HG02870 (cell line): ENCODE measurements around the gene TUT1.
"Not testable (repeated sequence)": the region's sequence is repeated elsewhere in the genome, so short reads cannot be mapped to it uniquely, and the experiment has no call there.

ENCODE experiments used
- ATAC-seq: cut with Tn5 transposase; IDR thresholded peaks from one replicate; pipeline ENCODE4 v1.9.1; 2021; ENCODE audit warnings: mild to moderate bottlenecking, moderate library complexity; ENCODE audit not compliant: unreplicated experiment

Gene TUT1, protein sequence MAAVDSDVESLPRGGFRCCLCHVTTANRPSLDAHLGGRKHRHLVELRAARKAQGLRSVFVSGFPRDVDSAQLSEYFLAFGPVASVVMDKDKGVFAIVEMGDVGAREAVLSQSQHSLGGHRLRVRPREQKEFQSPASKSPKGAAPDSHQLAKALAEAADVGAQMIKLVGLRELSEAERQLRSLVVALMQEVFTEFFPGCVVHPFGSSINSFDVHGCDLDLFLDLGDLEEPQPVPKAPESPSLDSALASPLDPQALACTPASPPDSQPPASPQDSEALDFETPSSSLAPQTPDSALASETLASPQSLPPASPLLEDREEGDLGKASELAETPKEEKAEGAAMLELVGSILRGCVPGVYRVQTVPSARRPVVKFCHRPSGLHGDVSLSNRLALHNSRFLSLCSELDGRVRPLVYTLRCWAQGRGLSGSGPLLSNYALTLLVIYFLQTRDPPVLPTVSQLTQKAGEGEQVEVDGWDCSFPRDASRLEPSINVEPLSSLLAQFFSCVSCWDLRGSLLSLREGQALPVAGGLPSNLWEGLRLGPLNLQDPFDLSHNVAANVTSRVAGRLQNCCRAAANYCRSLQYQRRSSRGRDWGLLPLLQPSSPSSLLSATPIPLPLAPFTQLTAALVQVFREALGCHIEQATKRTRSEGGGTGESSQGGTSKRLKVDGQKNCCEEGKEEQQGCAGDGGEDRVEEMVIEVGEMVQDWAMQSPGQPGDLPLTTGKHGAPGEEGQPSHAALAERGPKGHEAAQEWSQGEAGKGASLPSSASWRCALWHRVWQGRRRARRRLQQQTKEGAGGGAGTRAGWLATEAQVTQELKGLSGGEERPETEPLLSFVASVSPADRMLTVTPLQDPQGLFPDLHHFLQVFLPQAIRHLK

DNA sequence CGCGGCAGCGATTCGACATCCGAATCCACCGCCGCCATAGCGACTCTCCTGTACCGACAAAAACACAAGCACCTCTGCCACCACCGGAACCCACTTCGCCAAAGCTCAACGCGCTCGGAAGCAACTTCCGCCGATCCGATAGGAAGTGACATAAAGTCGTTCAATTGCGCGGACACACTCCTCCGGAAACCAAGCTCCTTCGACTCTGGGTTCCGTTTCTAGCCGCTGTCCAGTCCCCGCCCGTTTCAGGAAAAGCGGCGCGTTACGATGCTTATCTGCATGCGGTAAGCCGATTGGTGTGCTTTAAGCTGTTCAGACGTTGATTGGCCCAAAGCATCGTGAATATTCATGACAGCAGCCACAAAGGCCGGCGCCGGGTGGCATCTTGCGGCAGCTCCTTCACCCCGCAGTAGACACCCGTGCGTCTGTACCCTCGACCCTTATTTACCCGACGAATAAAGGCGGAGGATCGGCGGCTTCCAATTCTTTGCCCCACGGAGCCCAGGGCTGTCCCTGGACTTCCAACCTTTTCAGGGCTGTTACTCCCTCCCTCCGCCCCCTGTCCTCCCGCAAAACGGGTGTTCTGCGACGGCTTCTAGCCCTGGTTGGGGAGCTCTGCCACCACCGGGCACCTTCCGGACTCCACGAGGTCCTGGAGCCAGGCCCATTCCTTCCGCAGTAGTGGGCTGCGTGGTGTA, at the start of gene TUT1:
TUT1 (minus strand) TSS at position 76 of the 698 bp plus-strand sequence; CDS start at position 38, 38 bp downstream.
- ATAC-seq = peak; percentile 89

DNA sequence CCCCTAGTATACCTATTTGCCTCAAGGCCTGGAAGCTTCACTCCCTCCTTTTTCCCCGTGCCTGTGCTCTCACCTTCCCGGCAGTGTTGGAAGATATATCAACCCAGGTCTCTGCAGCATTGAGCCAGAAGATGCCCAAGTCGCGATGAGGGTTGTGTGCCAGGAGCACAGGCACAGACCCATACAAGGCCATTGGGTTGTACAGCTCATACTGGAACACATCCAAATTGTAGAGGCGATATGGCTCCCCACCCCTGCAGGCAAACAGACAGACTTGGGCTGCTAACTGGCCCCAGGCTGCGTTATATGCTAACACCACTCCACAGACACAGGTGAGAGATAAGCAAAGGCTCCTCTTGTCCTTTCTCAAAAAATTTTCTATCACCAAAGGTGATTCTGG, 41.2 kb upstream of the TUT1 start:
- ATAC-seq = no peak

DNA sequence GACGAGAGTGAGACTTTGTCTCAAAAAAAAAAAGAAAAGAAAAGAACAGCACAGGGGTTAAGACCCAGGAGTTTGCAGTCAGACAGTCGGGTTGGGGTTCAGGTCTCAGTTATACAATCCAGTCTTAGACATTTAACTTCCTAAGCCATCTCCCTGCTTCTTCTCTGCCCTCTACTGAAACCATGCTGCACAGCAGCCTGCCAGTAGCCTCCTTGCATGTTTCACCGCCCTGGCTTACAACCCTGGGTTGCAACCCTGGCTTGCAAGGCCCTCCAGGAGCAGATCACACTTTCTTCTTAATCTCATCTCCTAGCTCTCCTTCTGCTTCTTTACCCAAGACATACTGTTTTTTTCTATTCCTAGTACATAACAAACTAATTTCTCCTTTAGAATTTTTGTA, 36.4 kb upstream of the TUT1 start:
- no peak for ATAC-seq

DNA sequence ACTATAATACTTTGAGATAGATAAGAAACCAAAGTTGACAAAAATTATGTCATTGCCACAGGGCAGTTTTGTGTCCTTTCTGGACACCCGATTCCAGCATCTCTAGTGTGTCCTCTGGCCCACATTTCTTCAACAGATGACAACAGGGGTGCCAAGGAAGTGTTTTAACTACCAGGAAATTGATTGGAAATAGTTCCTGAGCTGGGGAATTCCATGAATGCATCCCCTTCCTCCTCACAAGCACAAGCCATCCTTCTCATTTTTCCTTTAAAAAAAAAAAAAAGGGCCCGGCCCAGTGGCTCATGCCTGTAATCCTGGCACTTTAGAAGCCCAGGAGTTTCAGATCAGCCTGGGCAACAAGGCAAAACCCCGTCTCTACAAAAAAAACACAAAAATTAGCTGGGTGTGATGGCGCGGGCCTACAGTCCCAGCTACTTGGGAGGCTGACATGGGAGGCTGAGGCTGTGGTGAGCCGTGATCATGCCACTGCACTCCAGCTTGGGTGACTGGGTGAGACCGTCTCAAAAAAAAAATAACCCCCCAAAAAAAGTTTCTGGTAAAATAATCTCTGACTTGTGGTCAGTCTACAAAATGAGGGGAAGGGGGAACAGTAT, 31.3 kb upstream of the TUT1 start:
- no peak for ATAC-seq

DNA sequence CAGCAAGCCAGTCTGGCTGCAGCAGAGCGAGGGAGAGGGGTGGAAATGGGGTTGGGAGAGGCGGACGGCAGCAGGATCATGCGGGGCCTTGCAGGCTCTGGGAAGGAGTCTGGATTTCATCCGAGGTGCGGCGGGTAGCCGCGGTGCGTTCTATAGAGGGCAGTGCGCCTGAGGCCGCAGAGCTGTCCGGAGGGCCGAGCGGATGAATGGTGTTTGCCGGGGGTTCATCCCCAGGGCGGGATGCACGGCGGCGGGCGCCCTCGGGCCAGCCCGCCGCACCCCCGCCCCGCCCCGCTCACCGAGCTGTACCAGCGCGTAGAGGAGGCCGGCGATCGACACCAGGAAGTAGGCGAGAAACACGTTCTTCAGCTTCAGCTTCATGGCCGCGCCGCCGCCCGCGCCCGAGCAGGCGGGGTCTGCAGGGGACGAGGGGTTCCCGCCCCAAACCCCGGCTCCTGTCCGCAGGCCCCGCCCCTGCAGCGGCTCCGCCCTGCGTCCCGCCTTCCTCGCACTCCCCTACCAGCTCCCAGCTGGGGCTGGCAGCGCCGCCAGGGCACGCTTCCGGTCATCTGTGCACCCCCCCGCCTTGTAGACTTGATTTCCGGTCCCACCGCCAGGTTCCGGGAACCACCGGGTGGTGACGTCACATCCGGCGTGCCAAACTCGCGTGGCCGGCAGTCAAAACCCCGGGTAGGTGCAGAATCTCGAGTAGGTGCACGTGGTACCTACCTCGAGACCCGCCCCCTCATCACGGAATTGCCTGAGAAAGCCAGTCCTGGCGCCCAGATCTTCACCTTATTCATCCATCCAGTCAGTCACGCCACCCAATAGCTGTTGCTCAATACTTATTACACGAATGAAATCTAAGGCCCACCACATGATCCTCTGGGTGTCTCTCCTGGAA, 30.5 kb upstream of the TUT1 start, which contains the start of gene B3GAT3:
B3GAT3 (minus strand) TSS at position 420 of the 904 bp plus-strand sequence; CDS start at position 381, 39 bp downstream.
- peak; percentile 92 for ATAC-seq

DNA sequence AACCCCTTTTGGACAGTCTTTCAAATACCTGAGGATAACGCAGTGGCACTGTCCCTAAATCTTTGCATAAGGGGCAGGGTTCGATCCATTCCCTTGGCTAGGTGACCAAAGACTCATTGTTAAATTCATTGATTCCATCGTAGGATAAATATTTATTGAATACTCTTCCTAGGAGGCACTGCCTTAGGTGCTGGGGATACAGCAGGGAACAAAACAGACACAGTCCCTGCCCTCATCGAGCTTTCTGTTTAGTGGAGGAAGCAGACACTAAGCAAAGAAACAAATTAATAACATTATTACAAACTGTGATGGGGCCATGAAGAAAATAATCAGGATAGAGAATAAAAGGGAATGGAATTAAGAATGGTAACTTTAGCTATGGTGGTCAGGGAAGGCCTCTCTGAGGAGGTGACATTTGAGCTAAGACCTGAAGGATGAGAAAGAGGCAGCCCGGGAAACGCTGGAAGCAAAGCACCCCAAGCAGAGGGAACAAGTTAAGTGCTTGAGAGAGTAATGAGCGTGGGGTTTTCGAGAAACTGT, 29.8 kb upstream of the TUT1 start:
- no peak for ATAC-seq

DNA sequence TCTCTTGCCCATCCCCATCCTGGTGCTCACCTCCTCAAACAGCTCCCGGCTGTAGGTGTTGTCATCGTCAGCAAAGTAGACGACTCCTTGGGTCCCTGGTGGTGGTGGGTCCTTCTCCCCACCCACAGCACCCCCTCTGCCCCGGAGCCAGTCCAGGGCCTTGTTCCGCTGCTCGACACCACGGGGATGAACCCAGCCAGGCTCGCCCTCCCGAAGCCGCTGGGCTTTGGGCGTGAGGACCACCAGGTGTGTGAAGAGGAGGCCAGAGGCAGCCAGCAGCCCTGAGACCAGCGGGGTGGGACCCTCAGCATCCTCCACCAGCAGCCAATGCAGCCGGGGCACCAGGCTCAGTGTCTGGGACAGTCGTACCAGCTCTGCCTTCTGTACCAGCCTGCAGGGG, 25.6 kb upstream of the TUT1 start:
- not testable (repeated sequence) for ATAC-seq

DNA sequence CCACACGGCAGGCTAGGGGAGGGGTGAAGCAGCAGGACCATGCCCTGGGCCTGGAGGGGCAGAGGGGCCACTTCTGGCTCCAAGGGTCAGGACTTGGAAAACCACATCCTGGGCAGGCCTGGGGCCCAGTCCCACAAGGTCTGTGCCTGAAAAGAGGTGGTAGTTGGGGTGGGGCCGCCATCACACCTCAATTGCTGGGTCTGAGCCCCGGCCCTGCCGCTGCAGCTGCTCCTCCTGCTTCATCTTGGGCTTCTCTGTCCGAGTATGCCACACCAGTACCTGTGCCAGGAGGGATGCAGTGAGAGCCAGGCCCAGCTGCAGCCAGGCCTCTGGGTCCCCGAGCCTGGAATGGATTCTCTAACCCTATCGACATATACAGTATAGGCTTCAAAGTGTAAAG, 24.2 kb upstream of the TUT1 start:
- ATAC-seq = no peak

DNA sequence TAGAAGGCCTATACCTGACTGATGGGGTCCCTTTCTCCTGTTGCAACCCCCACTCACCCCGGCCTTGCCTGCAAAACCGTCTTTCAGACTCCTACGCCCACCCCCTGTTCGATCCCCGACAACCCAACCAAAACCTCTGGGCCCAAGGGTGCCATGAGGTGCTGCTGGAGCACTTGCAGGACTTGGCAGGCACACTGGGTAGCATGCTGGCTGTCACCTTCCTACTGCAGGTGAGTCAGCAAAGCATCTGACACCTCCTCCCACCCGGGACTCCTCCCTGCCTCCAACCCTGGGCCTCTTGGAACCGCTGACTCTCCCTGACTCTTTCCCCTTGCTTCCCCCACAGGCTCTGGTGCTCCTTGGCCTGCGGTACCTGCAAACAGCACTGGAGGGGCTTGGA, 23.0 kb upstream of the TUT1 start:
- no peak for ATAC-seq

DNA sequence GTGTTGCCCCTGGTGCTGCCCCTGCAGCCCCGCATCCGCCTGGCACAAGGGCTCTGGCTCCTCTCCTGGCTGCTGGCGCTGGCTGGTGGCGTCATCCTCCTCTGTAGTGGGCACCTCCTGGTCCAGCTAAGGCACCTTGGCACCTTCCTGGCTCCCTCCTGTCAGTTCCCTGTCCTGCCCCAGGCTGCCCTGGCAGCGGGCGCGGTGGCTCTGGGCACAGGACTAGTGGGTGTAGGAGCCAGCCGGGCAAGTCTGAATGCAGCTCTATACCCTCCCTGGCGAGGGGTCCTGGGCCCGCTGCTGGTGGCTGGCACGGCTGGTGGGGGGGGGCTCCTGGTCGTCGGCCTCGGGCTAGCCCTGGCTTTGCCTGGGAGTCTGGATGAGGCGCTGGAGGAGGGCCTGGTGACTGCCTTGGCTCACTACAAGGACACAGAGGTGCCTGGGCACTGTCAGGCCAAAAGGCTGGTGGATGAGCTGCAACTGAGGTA, 22.0 kb upstream of the TUT1 start:
- ATAC-seq = no peak

DNA sequence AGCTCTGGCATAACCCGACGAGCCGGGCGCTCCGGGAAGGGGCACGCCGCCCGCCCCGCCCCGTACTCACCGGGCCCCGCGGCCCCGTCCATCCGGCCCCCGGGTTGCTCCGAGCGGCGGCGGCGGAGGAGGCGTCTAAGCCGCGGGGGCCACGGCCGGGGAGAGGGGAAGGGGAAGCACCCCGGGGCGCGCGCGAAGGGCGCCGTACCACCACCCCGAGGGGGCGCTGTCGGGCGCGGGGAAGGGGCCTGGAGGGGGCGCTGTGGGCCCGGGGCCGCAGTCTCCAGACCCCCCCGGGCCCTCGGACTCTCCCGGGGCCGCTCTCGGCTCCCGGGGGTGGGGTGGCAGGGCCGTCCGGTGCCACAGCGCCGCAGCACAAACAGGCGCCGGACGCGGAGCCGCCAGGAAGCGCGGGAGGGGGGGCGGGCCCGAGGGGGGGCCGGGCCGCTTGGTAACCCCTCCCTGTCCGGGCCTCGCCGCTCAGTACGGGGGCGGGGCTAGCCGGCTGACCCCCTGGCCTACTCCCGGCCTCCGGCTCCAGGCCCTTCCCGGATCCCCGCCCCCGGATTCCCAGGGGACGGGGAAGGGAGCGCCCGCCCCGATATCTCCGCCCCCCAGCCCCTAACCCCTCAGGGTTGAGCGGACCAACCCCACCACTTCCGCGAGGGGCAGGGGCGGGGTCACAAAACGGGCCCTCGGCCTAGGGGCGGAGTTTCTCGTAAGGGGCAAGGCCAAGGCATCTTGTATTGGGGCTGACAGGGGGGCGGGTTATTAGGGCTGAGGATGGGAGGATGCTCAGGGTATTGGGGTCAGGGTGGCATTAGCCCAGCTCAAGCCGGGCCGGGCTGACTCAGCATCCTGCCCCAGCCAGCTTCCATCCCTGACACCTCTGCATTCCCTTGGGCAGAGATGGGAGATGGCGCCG, 21.3 kb upstream of the TUT1 start, which contains the start of the genes EML3 and ROM1:
EML3 (minus strand) TSS at position 410 of the 925 bp plus-strand sequence; CDS start at position 92, 318 bp downstream.
ROM1 (plus strand) TSS at position 892 of the 925 bp plus-strand sequence; CDS start at position 917, 25 bp downstream.
- peak; percentile 66 for ATAC-seq

DNA sequence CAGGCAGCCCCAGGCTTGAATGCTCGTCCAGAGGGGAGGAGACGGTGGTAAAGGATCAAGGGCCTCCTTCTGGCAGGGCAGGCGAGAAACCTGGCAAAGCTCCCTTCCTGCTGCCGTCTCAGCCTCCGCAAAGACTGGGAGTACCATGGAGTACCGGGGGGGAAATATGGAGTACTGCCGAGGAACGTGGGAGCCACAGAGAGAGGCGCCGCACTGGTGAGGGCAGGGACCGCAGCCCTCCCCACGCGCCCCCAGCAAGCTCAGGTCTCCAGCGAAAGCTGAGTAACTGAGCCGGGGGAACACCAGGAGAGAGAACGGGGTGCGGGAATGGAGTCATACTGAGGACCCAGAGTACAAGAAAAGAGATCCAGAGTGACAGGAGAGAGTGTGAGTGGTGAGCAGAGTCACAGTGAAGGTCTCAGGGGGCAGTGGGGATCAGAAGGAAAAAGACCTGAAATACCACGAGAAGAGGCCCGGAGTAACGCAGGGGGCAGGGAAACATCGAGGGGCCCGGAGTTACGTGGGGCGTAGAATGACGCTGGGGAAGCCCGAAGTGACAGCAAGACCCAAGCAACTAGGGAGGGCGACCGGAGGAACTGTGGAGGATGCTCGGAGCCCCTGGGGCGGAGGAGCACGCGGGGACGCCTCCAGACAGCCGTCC, 20.5 kb upstream of the TUT1 start:
- peak; percentile 14 for ATAC-seq

DNA sequence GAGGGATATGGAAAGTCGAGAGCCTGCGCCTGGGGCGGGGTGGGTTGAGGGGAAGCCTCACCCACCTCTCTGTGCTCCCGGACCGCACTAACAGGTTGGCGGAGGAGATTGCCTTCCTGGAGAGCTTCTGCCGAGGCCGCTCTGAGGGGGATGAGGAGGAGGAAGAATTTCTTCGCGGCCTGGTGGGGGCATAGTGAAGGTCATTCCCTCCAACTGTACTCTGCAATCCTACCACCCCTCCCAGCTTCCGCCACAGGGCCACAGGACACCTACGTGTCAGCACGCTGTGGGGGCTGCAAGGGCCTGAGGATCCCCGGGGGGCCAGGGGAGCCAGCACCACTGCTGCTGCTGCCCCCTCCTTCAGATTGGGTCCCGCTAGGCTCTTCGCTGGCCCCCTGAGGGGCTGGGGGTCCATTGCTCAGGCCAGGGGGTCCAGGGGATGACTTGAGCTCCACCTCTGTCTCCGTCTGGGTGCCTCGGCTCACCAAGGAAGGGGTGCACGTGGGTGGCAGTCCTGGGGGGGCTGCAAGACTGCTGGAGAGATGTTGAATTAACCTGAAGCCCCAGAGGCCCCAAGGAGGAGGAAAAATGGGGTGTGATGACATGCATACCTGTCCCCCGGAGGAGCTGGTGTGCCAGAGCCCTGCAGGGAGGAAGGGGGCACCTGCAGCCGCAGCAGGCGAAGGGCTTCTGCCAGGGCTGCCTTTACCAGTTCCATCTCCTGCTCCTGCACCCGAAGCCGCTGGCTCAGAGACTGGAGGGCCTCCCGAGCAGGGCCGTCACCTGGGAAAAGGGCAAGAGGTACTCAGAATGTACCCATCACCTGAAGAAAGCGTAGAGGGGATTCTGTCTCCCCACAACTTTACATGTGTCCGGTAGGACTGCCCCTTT, 19.7 kb upstream of the TUT1 start:
- no peak for ATAC-seq

DNA sequence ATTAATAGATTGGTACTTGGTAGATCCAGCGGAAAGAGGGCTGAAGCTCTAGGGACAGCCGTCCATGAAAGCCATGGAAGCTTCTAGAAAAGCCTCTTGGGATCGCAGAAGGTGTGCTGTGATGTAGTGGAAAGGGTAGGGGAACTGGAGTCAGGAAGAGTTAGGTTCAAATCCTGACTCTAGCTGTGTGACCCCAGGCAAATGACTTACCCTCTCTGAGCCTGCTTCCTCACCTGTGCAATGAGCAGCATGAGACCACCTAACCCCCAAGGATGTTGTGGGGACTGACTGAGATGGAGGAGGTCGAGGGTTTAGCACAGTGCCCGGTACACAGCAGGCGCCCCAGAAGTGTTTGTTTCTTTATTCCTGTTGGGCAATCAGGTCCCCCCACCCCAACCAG, 19.1 kb upstream of the TUT1 start:
- ATAC-seq = no peak

DNA sequence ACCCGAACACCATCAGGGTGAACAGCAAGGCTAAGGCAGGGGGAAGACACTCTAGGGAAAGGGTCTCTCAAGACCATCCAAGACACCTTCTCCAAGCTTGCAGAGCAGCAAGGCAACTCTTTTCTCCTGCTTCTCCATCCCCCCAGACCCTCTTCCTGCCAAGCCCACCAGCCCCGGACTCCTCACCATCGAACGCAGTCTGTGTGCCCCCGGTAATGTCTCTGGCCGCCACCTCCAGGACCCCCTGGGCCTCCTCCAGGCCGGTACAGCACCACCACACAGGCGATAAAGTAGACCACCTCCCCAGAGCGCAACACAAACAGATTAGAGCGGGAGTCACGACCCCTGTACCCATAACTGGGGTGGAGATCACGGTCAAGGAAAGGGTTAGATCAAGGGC, 17.5 kb upstream of the TUT1 start:
- no peak for ATAC-seq

DNA sequence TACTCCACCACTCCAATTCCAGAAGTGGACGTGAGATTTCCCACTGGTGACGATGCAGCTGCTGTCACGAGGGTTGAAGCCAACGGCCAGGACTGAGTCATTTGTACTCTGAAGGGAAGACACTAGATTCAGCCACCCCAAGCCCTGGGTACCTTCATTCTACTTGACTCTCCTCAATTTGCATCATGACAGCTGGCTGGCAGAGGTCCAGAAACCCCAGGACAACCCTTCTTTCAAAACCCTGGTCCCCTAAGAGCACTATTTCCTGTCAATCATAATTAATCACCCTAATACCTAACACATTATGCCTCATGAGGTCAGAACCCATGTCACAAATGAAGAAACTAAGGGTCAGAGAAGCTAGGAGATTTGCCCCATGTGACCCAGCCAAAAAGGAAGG, 16.4 kb upstream of the TUT1 start:
- ATAC-seq = no peak
